Measurements from ENCODE around the gene ZNF865.

The ZNF865 gene

DNA sequence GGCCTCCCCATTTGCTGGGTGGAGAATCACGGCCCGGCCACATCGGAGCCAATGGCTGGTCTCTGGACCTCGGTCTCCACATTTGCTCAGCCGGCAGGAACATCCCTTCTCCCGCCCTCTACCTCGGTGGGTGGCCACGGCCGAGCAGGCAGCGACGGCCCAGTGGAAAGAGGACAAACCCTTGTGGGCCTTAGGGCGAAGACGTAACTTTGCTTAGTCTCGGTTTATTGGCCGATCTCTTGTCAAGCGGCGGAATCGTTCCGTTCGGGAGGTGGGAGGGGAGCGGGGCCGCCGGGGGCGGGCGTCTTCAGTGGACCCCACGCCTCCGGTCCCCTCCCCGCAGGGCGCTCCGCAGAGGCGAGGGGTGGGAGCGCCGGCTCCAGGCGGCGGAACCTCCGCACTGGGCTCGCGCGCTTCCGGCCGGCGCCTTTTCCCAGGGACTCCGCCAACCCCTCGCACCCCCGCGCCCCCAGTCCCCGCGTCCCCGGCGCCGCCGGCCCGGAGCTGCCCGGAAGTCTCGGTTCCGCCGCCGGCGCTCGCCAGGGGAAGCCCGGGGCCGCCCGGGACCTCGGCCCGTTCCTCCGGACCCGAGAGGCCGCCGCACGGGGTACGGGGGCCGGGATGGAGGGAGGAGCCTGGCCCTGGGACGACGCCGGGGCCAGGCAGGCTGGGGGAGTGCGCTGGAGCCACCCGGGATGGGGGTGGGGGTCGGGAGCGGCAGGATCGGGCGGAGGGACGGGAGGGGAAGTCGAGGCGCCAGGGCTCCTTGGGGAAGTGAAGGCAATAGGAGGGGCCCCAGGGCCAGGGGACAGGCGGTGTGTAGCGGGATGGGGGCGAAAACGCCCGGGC lies 35.4 kb downstream of the ZNF865 start, which contains the start of gene ZNF580:
Gene ZNF580, plus strand, starts transcription at position 426 of the 849 bp plus-strand sequence. CDS start 1,507 bp downstream, outside the sequence.
- Histone ChIP-seq H3K27me3 (ENCODE audit: low read length) (no peaks in the 10 kb centered on the region), H3K4me3 (ENCODE audit: insufficient read depth, low read length, poor library complexity, severe bottlenecking) (peak within 1 kb of the TSS; percentile 99), H3K36me3 (ENCODE audit: low read length) (no peaks in the 10 kb centered on the region; the same call in 1 of the 2 replicates), H3K27ac (ENCODE audit: low read depth, low read length) (peak within 1 kb of the TSS; percentile 90), H2AFZ (ENCODE audit: low read depth, low read length, severe bottlenecking) (peak within 1 kb of the TSS; percentile 8), H3K9ac (ENCODE audit: low read length) (peak within 1 kb of the TSS; percentile 98), H3K9me2 (replicated peaks; ENCODE audit: insufficient read depth, low read length) (no peaks in the 10 kb centered on the region), H3F3A (ENCODE audit: insufficient read depth) (peaks cover 42% of the 10 kb centered on the region), H4K20me1 (ENCODE audit: low read depth, low read length) (no peaks in the 10 kb centered on the region), H3K9me3 (ENCODE audit: insufficient read depth, low read length) (no peaks in the 10 kb centered on the region), H3K4me2 (ENCODE audit: low read depth, low read length, poor library complexity, severe bottlenecking) (peak within 1 kb of the TSS; percentile 71), H3K79me2 (ENCODE audit: insufficient read depth, low read length) (peaks cover 38% of the 10 kb centered on the region)
- TF ChIP-seq, protein P1, sequence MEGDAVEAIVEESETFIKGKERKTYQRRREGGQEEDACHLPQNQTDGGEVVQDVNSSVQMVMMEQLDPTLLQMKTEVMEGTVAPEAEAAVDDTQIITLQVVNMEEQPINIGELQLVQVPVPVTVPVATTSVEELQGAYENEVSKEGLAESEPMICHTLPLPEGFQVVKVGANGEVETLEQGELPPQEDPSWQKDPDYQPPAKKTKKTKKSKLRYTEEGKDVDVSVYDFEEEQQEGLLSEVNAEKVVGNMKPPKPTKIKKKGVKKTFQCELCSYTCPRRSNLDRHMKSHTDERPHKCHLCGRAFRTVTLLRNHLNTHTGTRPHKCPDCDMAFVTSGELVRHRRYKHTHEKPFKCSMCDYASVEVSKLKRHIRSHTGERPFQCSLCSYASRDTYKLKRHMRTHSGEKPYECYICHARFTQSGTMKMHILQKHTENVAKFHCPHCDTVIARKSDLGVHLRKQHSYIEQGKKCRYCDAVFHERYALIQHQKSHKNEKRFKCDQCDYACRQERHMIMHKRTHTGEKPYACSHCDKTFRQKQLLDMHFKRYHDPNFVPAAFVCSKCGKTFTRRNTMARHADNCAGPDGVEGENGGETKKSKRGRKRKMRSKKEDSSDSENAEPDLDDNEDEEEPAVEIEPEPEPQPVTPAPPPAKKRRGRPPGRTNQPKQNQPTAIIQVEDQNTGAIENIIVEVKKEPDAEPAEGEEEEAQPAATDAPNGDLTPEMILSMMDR (IDR thresholded peaks at IDR 0.05; ENCODE audit: insufficient read depth, low read length, poor library complexity, severe bottlenecking), result no peak
- TF ChIP-seq EZH2phosphoT487 (conservative IDR thresholded peaks at IDR 0.05; ENCODE audit: low read length), result no peak

GRCh38 chr19:55641426-55642152 lies 36.1 kb downstream of the ZNF865 start:
- Histone ChIP-seq H3K9me3 (ENCODE audit: insufficient read depth, low read length) (no peaks in the 10 kb centered on the region), H3K36me3 (ENCODE audit: low read length) (no peaks in the 10 kb centered on the region; the same call in 1 of the 2 replicates), H3K9me2 (replicated peaks; ENCODE audit: insufficient read depth, low read length) (no peaks in the 10 kb centered on the region), H3F3A (ENCODE audit: insufficient read depth) (peaks cover 44% of the 10 kb centered on the region), H3K9ac (ENCODE audit: low read length) (peak overlapping the region; percentile 98), H3K27me3 (ENCODE audit: low read length) (no peaks in the 10 kb centered on the region), H3K27ac (ENCODE audit: low read depth, low read length) (peak overlapping the region; percentile 90), H4K20me1 (ENCODE audit: low read depth, low read length) (no peaks in the 10 kb centered on the region), H3K4me3 (ENCODE audit: insufficient read depth, low read length, poor library complexity, severe bottlenecking) (peak overlapping the region; percentile 99), H3K4me2 (ENCODE audit: low read depth, low read length, poor library complexity, severe bottlenecking) (peak overlapping the region; percentile 71), H2AFZ (ENCODE audit: low read depth, low read length, severe bottlenecking) (peak overlapping the region; percentile 8), H3K79me2 (ENCODE audit: insufficient read depth, low read length) (peaks cover 32% of the 10 kb centered on the region)
- TF ChIP-seq, protein P1 (IDR thresholded peaks at IDR 0.05; ENCODE audit: insufficient read depth, low read length, poor library complexity, severe bottlenecking), result no peak
- TF ChIP-seq EZH2phosphoT487 (conservative IDR thresholded peaks at IDR 0.05; ENCODE audit: low read length), result no peak

GRCh38 chr19:55642153-55643002 lies 36.9 kb downstream of the ZNF865 start:
- Histone ChIP-seq H3K27me3 (ENCODE audit: low read length) (no peaks in the 10 kb centered on the region), H3F3A (ENCODE audit: insufficient read depth) (peaks cover 52% of the 10 kb centered on the region), H3K4me3 (ENCODE audit: insufficient read depth, low read length, poor library complexity, severe bottlenecking) (peak overlapping the region; percentile 99), H4K20me1 (ENCODE audit: low read depth, low read length) (no peaks in the 10 kb centered on the region), H3K27ac (ENCODE audit: low read depth, low read length) (peak overlapping the region; percentile 90), H3K79me2 (ENCODE audit: insufficient read depth, low read length) (peaks cover 29% of the 10 kb centered on the region), H3K4me2 (ENCODE audit: low read depth, low read length, poor library complexity, severe bottlenecking) (peak overlapping the region; percentile 71), H3K9me3 (ENCODE audit: insufficient read depth, low read length) (no peaks in the 10 kb centered on the region), H3K36me3 (ENCODE audit: low read length) (no peaks in the 10 kb centered on the region; the same call in 1 of the 2 replicates), H2AFZ (ENCODE audit: low read depth, low read length, severe bottlenecking) (no peak overlapping the region), H3K9ac (ENCODE audit: low read length) (peak overlapping the region; percentile 98), H3K9me2 (replicated peaks; ENCODE audit: insufficient read depth, low read length) (no peaks in the 10 kb centered on the region)
- TF ChIP-seq, protein P1 (IDR thresholded peaks at IDR 0.05; ENCODE audit: insufficient read depth, low read length, poor library complexity, severe bottlenecking), result no peak
- TF ChIP-seq EZH2phosphoT487 (conservative IDR thresholded peaks at IDR 0.05; ENCODE audit: low read length), result no peak

Measured in SU-DHL-6 (cell line).